ENCODE results near the gene TOM1. TPM values are rescaled to one million over a fixed set of nuclear protein-coding genes. Genes with fewer than 3 reads are reported as not detected.

TOM1 gene
- total RNA-seq, 6 donors from 2014 or later: 79.2 to 194 (median 94.6) TPM

- no peaks in the 10 kb centered on the region for H3K9me3 ChIP-seq
- no peaks in the 10 kb centered on the region for H3K27me3 ChIP-seq
- no peaks in the 10 kb centered on the region for H3K36me3 ChIP-seq
- WGBS, 2 donors: 84 to 92% methylated on average over 3 of the region's 3 CpGs
- DNase-seq: no peak
- no peak overlapping the region for H3K4me3 ChIP-seq
- no peak for ATAC-seq (ENCODE audit: low FRiP score in 2 of 2)
- no peak overlapping the region for H3K27ac ChIP-seq
- TF ChIP-seq CTCF (IDR thresholded peaks at IDR 0.05): no peak
- TF ChIP-seq POLR2AphosphoS5 (IDR thresholded peaks at IDR 0.05): no peak
- TF ChIP-seq POLR2A (IDR thresholded peaks at IDR 0.05): no peak
- TF ChIP-seq EP300 (IDR thresholded peaks at IDR 0.05): no peak
- peaks cover 19 to 49% (median 32%) of the 10 kb centered on the region in 4 donors for H3K4me1 ChIP-seq
These were observed 78.9 kb downstream of the TOM1 start for GRCh38 chr22:35378621-35379020.

DNA sequence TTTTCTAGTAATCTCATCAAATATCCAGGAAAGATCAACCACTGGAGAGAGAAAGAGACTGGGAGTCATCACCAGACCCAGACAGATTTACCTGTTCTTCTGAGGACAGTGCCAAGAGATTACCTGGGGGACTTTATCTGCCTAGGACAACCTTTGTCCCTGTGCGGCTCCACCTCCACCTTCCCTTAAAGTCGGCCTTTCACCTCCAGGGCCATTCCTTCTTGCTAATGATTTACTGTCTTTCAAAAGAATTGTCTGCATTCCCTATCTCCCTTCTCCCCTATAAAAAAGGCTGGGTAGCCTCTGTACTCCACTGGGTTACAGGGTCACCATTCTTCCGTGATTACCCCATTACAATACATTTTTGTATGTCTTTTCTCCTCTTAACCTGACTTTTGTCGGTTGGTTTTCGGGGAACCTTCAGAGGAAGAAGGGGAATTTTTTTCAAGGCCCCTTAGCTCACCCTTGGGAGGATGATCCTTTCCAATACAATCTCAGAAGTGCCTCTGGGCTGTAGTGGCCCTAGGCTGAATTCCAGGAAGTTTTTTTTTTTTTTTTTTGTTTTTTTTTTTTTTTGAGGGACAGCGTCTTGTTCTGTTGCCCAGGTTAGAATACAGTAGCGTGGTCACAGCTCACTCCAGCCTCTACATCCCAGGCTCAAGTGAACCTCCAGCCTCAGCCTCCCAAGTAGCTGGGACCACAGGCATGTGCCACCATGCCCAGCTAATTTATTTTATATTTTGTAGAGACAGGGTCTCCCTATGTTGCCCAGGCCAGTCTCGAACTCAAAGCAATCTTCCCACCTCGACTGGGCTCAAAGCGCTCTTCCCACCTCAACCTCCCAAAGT, 79.7 kb downstream of the TOM1 start:
- H3K4me1 ChIP-seq: peaks cover 19 to 56% (median 34%) of the 10 kb centered on the region in 4 donors
- TF ChIP-seq POLR2A (IDR thresholded peaks at IDR 0.05): no peak
- TF ChIP-seq EP300 (IDR thresholded peaks at IDR 0.05): no peak
- no peak for TF ChIP-seq POLR2AphosphoS5 (IDR thresholded peaks at IDR 0.05)
- no peak for TF ChIP-seq CTCF (IDR thresholded peaks at IDR 0.05)
- H3K27me3 ChIP-seq: no peaks in the 10 kb centered on the region
- H3K27ac ChIP-seq: peak overlapping the region in 1 of 4 donors; percentile 93
- no peak for DNase-seq
- WGBS, 2 donors: 84 to 91% methylated on average over 10 of the region's 10 CpGs
- no peak overlapping the region for H3K4me3 ChIP-seq
- H3K36me3 ChIP-seq: no peaks in the 10 kb centered on the region
- no peak for ATAC-seq (ENCODE audit: low FRiP score in 2 of 2)
- no peaks in the 10 kb centered on the region for H3K9me3 ChIP-seq

DNA sequence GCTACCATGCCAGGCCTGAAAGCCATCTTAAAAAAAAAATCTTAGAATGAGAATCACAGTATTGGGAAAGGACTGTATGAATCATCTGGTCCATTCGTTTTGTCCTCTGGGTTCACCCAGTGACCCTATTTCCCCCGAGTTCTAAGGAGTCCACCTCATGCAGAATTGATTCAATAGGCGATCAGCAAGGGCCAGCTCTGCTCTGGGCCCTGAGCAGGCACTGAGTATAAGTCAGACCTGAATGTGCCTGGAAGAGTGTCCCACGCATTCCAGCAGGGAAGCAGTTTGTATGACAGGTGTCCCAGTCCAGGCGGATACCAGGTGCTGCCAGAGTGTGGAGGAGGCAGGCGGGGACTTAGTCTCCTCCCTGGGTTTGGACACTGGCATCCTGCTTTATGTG, 80.3 kb downstream of the TOM1 start:
- ATAC-seq (ENCODE audit: low FRiP score in 2 of 2) (no peak), DNase-seq (no peak)
- Histone ChIP-seq H3K4me3 (no peak overlapping the region), H3K9me3 (no peaks in the 10 kb centered on the region), H3K27me3 (no peaks in the 10 kb centered on the region), H3K4me1 (peaks cover 19 to 63% (median 36%) of the 10 kb centered on the region in 4 donors), H3K27ac (peak overlapping the region in 2 of 4 donors; percentile 87 to 93), H3K36me3 (no peaks in the 10 kb centered on the region)
- TF ChIP-seq CTCF (IDR thresholded peaks at IDR 0.05) (no peak), POLR2A (IDR thresholded peaks at IDR 0.05) (no peak), EP300 (IDR thresholded peaks at IDR 0.05) (no peak), POLR2AphosphoS5 (IDR thresholded peaks at IDR 0.05) (no peak)
- WGBS, 2 donors: 86 to 87% methylated on average over 6 of the region's 6 CpGs

- peak; percentile 85 to 93 for ATAC-seq (ENCODE audit: low FRiP score in 2 of 2)
- H3K4me1 ChIP-seq: peaks cover 19 to 65% (median 39%) of the 10 kb centered on the region in 4 donors
- 5 to 69% methylated on average over 2 to 31 of the region's 47 CpGs for WGBS, 2 donors
These were observed 81.1 kb downstream of the TOM1 start, which contains the start of gene HMOX1 for GRCh38 chr22:35380537-35381423. Gene HMOX1 (plus strand): TSS chr22:35381096. CDS start chr22:35381174, 78 bp downstream.

More at GRCh38 chr22:35380537-35381423, 81.1 kb downstream of the TOM1 start, which contains the start of gene HMOX1:
- Histone ChIP-seq H3K27ac (peak within 1 kb of the TSS; percentile 67 to 93 (median 83)), H3K36me3 (peaks cover 0 to 2% (median 0%) of the 10 kb centered on the region in 4 donors), H3K27me3 (no peaks in the 10 kb centered on the region), H3K4me3 (peak within 1 kb of the TSS; percentile 23 to 71 (median 56)), H3K9me3 (no peaks in the 10 kb centered on the region)
- peak in 3 of 4 donors; percentile 79 to 99 (median 79) for TF ChIP-seq POLR2A (IDR thresholded peaks at IDR 0.05)
- peak in 4 of 6 experiments; percentile 17 to 47 (median 22) for TF ChIP-seq CTCF (IDR thresholded peaks at IDR 0.05)
- TF ChIP-seq EP300 (IDR thresholded peaks at IDR 0.05): peak in 1 of 4 donors; percentile 76
- peak; percentile 94 to 98 for TF ChIP-seq POLR2AphosphoS5 (IDR thresholded peaks at IDR 0.05)
- DNase-seq: peak; percentile 97 to 98

All from upper lobe of left lung (tissue), 6 donors.